K562 treated with DMSO at 1 percent for 48 hours (cell line): ENCODE data around the gene TIMM23B. TPM values are rescaled to one million over a fixed set of nuclear protein-coding genes. Genes with fewer than 3 reads are reported as not detected.

Experiments
- total RNA-seq: library from RNA; unstranded; fragments of 300-600 nt; gene quantifications from 2 replicates; pipeline ENCODE4 v1.2.3, GENCODE V29; 2022; ENCODE audit warnings: low replicate concordance; ENCODE audit errors: extremely low read depth

TIMM23B gene, protein sequence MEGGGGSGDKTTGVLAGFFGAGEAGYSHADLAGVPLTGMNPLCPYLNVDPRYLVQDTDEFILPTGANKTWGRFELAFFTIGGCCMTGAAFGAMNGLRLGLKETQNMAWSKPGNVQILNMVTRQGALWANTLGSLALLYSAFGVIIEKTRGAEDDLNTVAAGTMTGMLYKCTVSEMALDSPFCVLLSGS
- total RNA-seq: not detected in 2 replicates

DNA sequence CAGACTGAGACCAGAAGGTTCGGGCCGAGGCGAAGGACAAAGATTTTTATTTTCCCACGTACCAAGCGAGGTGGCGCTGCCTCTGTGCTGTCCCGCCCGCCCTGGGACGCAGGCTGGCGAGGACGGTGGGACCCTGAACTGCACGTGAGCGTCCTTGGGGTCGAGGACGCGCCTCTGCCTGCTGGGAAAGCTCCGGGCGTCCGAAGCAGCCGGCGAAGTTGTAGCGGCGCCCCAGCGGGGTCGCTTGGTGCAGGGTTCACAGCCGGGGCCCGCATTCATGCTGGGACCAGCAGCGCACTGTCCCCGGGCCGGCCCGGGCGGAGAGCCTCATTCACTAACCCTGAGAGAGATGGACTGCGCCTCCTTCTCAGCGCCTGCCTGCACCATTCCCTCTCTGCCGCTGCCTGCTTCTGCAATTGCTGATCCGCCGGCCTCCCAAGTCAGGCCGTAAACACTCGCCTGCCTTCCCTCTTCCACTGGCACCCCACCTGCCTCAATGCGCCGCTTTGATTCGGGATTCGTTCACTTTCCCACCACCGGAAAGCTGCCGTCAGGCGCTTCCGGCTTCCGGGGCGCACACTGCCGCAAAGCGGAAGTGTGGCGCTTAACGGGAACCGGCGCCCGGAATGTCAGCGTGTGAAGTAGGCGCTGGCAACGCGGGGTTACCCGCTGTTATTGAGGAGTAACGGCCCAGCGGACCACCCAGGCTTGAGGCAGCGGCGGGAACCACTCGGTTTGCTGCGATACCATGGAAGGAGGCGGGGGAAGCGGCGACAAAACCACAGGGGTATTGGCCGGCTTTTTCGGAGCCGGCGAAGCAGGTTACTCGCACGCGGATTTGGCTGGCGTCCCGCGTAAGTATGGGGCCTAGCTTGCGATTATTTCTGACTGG is at the start of gene TIMM23B, which contains the start of gene PARG:
Gene TIMM23B, plus strand, starts transcription at position 607 of the 892 bp plus-strand sequence. Its CDS starts 142 bp downstream, at position 749.
Gene PARG, minus strand, starts transcription at position 581 of the 892 bp plus-strand sequence. Its CDS starts 302 bp downstream, at position 279.

DNA sequence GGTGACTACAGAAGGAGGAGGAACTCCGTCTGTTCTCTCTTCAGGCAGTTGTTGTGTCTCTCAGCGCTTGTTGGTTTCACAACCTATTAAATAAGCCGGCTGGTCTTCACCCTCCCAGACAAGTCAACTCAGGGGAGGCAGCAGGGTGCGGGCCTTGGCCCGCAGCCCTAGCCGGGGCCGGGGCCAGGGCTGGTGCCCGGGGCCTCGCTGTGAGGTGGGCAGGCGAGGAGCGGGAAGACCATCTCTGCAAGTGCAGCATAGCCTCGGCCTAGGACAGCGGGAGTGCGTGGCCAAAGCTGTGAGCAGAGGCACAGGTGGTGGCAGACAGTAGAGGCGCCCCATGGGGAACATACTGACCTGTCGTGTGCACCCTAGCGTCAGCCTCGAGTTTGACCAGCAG is 46.5 kb downstream of the TIMM23B start, which contains the start of gene AGAP6:
Gene AGAP6, plus strand, starts transcription at position 31 of the 400 bp plus-strand sequence. Its CDS starts 310 bp downstream, at position 341.

Other genes with a start within 250 kb of the TIMM23B start
- not detected in 2 replicates for gene OGDHL, start 179.7 kb upstream of the TIMM23B start, total RNA-seq
- gene PARG, start within 50 bp of the TIMM23B start, total RNA-seq: not detected in 2 replicates
- not detected in 2 replicates for gene AGAP6, start 46.4 kb downstream of the TIMM23B start, total RNA-seq
- not detected in 2 replicates for gene WASHC2A, start 125.9 kb downstream of the TIMM23B start, total RNA-seq